H9 (cell line): ENCODE data around the gene KLHL21. TPM values are rescaled to one million over a fixed set of nuclear protein-coding genes. Genes with fewer than 3 reads are reported as not detected.

Source experiments
- DNase-seq: peaks from one replicate; pipeline ENCODE4 v3.0.0-alpha.2; 2017
- H2AFZ ChIP-seq: one replicate; pipeline ENCODE4 v1.6.1; 2013; ENCODE audit warnings: mild to moderate bottlenecking, low read length, control low read depth, moderate library complexity
- H2AK5ac ChIP-seq: 2 replicates; pipeline ENCODE4 v1.6.1; 2013; ENCODE audit warnings: low read length, control low read depth, mixed read lengths; ENCODE audit not compliant: insufficient read length
- H2BK120ac ChIP-seq: one replicate; pipeline ENCODE4 v1.6.1; 2013; ENCODE audit warnings: low read depth, mild to moderate bottlenecking, low read length, control low read depth, inconsistent platforms; ENCODE audit not compliant: poor library complexity, severe bottlenecking
- H2BK12ac ChIP-seq: 2 replicates; pipeline ENCODE4 v1.6.1; 2013; ENCODE audit warnings: low read length, control low read depth, mixed read lengths, low read depth; ENCODE audit not compliant: insufficient read length
- H2BK15ac ChIP-seq: 2 replicates; pipeline ENCODE4 v1.6.1; 2013; ENCODE audit warnings: low read depth, low read length, control low read depth
- H2BK20ac ChIP-seq: one replicate; pipeline ENCODE4 v1.6.1; 2013; ENCODE audit warnings: low read depth, mild to moderate bottlenecking, low read length, control low read depth, inconsistent platforms; ENCODE audit not compliant: poor library complexity, severe bottlenecking
- H2BK5ac ChIP-seq: 2 replicates; pipeline ENCODE4 v1.6.1; 2013; ENCODE audit warnings: low read length, control low read depth, mixed read lengths; ENCODE audit not compliant: insufficient read length
- H3K14ac ChIP-seq: 2 replicates; pipeline ENCODE4 v1.6.1; 2013; ENCODE audit warnings: low read length, control low read depth; ENCODE audit not compliant: insufficient read depth
- H3K18ac ChIP-seq: 2 replicates; pipeline ENCODE4 v1.6.1; 2013; ENCODE audit warnings: low read depth, mild to moderate bottlenecking, mixed read lengths, low read length, control low read depth; ENCODE audit not compliant: insufficient read length
- H3K23ac ChIP-seq: 2 replicates; pipeline ENCODE4 v1.6.1; 2013; ENCODE audit warnings: low read length, control low read depth, mixed read lengths, low read depth; ENCODE audit not compliant: insufficient read length
- H3K23me2 ChIP-seq: 2 replicates; pipeline ENCODE4 v1.6.1; 2013; ENCODE audit warnings: low read depth, mild to moderate bottlenecking, mixed read lengths, low read length, control low read depth; ENCODE audit not compliant: insufficient read length, poor library complexity, severe bottlenecking
- H3K27ac ChIP-seq: 2 replicates; pipeline ENCODE4 v1.5.1; 2013; ENCODE audit warnings: low read length, control low read depth, mixed read lengths, low read depth; ENCODE audit not compliant: insufficient read length
- H3K27me3 ChIP-seq: 2 replicates; pipeline ENCODE4 v1.6.1; 2013; ENCODE audit warnings: low read length, control low read depth, inconsistent platforms; ENCODE audit not compliant: insufficient read depth
- H3K4ac ChIP-seq: 2 replicates; pipeline ENCODE4 v1.6.1; 2013; ENCODE audit warnings: low read depth, mild to moderate bottlenecking, control low read depth, inconsistent platforms, low read length, moderate library complexity
- H3K4me1 ChIP-seq: 2 replicates; pipeline ENCODE4 v1.6.1; 2013; ENCODE audit warnings: low read length, control low read depth, inconsistent platforms; ENCODE audit not compliant: insufficient read depth
- H3K4me2 ChIP-seq: 2 replicates; pipeline ENCODE4 v1.6.1; 2013; ENCODE audit warnings: low read length, control low read depth, mixed read lengths; ENCODE audit not compliant: insufficient read length, insufficient read depth
- H3K56ac ChIP-seq: 2 replicates; pipeline ENCODE4 v1.6.1; 2013; ENCODE audit warnings: low read depth, mild to moderate bottlenecking, mixed read lengths, low read length, control low read depth; ENCODE audit not compliant: insufficient read length
- H3K79me1 ChIP-seq: 2 replicates; pipeline ENCODE4 v1.6.1; 2013; ENCODE audit warnings: low read depth, mild to moderate bottlenecking, moderate library complexity, low read length, control low read depth, inconsistent platforms; ENCODE audit not compliant: insufficient read depth, poor library complexity, severe bottlenecking
- H3K79me2 ChIP-seq: 2 replicates; pipeline ENCODE4 v1.6.1; 2013; ENCODE audit warnings: low read length, control low read depth, inconsistent platforms; ENCODE audit not compliant: insufficient read depth
- H3K9ac ChIP-seq: 2 replicates; pipeline ENCODE4 v1.6.1; 2013; ENCODE audit warnings: low read length, control low read depth, mixed read lengths; ENCODE audit not compliant: insufficient read length; ENCODE audit errors: extremely low read depth
- H3K9me3 ChIP-seq: one replicate; pipeline ENCODE4 v1.6.1; 2013; ENCODE audit warnings: low read depth, low read length, inconsistent platforms; ENCODE audit not compliant: control insufficient read depth
- H3T11ph ChIP-seq: one replicate; pipeline ENCODE4 v1.6.1; 2013; ENCODE audit warnings: mild to moderate bottlenecking, low read length, control low read depth, inconsistent platforms
- H4K20me1 ChIP-seq: one replicate; pipeline ENCODE4 v1.6.1; 2013; ENCODE audit not compliant: control insufficient read depth, insufficient read length, insufficient read depth
- H4K5ac ChIP-seq: 2 replicates; pipeline ENCODE4 v1.6.1; 2013; ENCODE audit warnings: low read depth, mild to moderate bottlenecking, mixed read lengths, low read length, control low read depth; ENCODE audit not compliant: insufficient read length
- H4K8ac ChIP-seq: replicated peaks from 2 replicates; pipeline ENCODE4 v1.6.1; 2013; ENCODE audit warnings: low read length, control low read depth, mixed read lengths, low read depth; ENCODE audit not compliant: insufficient read length
- H4K91ac ChIP-seq: 2 replicates; pipeline ENCODE4 v1.6.1; 2013; ENCODE audit warnings: low read depth, mild to moderate bottlenecking, moderate library complexity, mixed read lengths, low read length, control low read depth; ENCODE audit not compliant: insufficient read length
- H3K27ac Mint-ChIP-seq, 3 experiments: 2 replicates in 2 of 3; 3 replicates in 1 of 3; pipeline ENCODE4 v1.8.0; 2020 to 2021; ENCODE audit warnings: mixed read lengths in 3 of 3, mild to moderate bottlenecking in 1 of 3, moderate library complexity in 1 of 3
- H3K27me3 Mint-ChIP-seq: 2 replicates; pipeline ENCODE4 v1.8.0; 2021; ENCODE audit warnings: low read depth, mild to moderate bottlenecking, moderate library complexity, mixed read lengths
- H3K36me3 Mint-ChIP-seq, 3 experiments: 2 replicates in 2 of 3; 3 replicates in 1 of 3; pipeline ENCODE4 v1.8.0; 2020 to 2021; ENCODE audit warnings: low read depth in 3 of 3, mixed read lengths in 3 of 3; ENCODE audit not compliant: insufficient read depth in 1 of 3
- H3K4me1 Mint-ChIP-seq, 2 experiments: 2 replicates each; pipeline ENCODE4 v1.8.0; 2020; ENCODE audit warnings: mixed read lengths in 2 of 2
- H3K4me3 Mint-ChIP-seq, 2 experiments: 2 replicates in 1 of 2; 3 replicates in 1 of 2; pipeline ENCODE4 v1.8.0; 2020 to 2021; ENCODE audit warnings: mild to moderate bottlenecking in 2 of 2, mixed read lengths in 2 of 2, moderate library complexity in 1 of 2
- H3K9me3 Mint-ChIP-seq, 2 experiments: 2 replicates in 1 of 2; 3 replicates in 1 of 2; pipeline ENCODE4 v1.8.0; 2020; ENCODE audit warnings: mild to moderate bottlenecking in 2 of 2, mixed read lengths in 2 of 2, moderate library complexity in 1 of 2
- WGBS: extraction: QIAGEN DNeasy Blood & Tissue Kit; methylation state at CpG from one replicate; pipeline ENCODE4 v1.1.7; 2013; ENCODE audit warnings: missing lambda C conversion rate, low lambda C conversion rate, mixed read lengths; ENCODE audit not compliant: insufficient read length; ENCODE audit errors: extremely low coverage; 5-methylcytosine and 5-hydroxymethylcytosine counted together
- total RNA-seq: library from RNA; stranded (reverse); gene quantifications from 2 replicates; pipeline ENCODE4 v1.2.1, GENCODE V29; 2021
- TF ChIP-seq, protein P1 (sequence below): fragments of 200-600 bp; sonication (generic); conservative IDR thresholded peaks from 3 replicates; pipeline ENCODE4 v1.8.0; 2021; ENCODE audit warnings: antibody characterized with exemption, mild to moderate bottlenecking

Gene KLHL21
- total RNA-seq, 1 experiment from 2014 or later, result 31.9 TPM

DNA sequence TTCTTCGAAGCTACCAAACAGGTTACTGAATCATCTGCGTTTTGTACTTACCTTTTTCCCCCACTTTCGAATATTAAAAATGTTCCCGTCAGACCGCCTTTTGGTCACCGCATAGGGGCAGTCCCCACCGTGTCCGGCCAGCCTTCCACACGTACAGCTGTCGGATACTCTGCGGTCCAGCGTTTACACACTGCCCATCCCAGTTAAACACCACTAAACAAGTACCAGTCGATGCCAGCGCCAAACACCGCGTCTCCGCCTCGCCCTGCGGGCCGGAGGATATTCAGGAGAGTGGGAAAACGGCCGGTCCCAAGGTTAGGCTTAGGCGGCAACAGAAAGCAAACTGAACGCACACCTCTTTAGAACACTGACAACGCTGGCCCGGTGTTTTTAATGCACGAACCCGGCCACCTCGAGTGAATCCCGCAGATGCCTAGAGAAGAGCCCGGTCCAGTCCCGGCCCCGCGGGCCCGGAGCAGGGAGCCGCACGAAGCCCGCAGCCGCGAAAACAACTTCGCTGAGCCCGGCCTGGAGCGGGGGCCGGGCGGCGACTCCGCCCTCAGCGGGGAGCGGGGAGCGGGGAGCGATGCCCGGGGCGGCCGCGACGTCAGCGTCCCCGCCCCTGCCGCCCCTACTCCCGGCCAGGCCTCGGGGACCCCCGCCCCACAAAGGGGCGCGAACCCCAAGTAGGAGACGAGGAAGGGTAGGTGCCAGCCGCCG, 10.1 kb upstream of the KLHL21 start:
- Histone ChIP-seq H3K27ac (no peak overlapping the region), H4K8ac (no peak overlapping the region), H3K9ac (peak overlapping the region; percentile 2), H2BK5ac (no peak overlapping the region), H3K9me3 (no peaks in the 10 kb centered on the region), H3K4me1 (no peaks in the 10 kb centered on the region), H2BK12ac (no peak overlapping the region), H3K27me3 (no peaks in the 10 kb centered on the region), H2BK15ac (no peak overlapping the region), H2AK5ac (no peak overlapping the region), H2BK120ac (no peak overlapping the region), H4K20me1 (no peaks in the 10 kb centered on the region), H3K14ac (no peak overlapping the region), H4K91ac (no peak overlapping the region), H2AFZ (peak overlapping the region; percentile 2), H3K23ac (no peak overlapping the region), H3K56ac (no peak overlapping the region), H3K4me2 (peak overlapping the region; percentile 76), H3K79me1 (peaks cover 6% of the 10 kb centered on the region), H3T11ph (no peak overlapping the region), H3K4ac (no peak overlapping the region), H3K18ac (no peak overlapping the region), H2BK20ac (no peak overlapping the region), H4K5ac (no peak overlapping the region), H3K79me2 (peaks cover 14% of the 10 kb centered on the region; the same call in 1 of the 2 replicates), H3K23me2 (peaks cover 17% of the 10 kb centered on the region)
- peak overlapping the region; percentile 81 to 89 for H3K4me3 Mint-ChIP-seq
- TF ChIP-seq, protein P1, sequence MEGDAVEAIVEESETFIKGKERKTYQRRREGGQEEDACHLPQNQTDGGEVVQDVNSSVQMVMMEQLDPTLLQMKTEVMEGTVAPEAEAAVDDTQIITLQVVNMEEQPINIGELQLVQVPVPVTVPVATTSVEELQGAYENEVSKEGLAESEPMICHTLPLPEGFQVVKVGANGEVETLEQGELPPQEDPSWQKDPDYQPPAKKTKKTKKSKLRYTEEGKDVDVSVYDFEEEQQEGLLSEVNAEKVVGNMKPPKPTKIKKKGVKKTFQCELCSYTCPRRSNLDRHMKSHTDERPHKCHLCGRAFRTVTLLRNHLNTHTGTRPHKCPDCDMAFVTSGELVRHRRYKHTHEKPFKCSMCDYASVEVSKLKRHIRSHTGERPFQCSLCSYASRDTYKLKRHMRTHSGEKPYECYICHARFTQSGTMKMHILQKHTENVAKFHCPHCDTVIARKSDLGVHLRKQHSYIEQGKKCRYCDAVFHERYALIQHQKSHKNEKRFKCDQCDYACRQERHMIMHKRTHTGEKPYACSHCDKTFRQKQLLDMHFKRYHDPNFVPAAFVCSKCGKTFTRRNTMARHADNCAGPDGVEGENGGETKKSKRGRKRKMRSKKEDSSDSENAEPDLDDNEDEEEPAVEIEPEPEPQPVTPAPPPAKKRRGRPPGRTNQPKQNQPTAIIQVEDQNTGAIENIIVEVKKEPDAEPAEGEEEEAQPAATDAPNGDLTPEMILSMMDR, result no peak
- peaks cover 14% of the 10 kb centered on the region for H3K27me3 Mint-ChIP-seq
- H3K27ac Mint-ChIP-seq, result peak overlapping the region in 2 of 3 experiments; percentile 32 to 89; a peak in 3 of 7 replicates
- H3K36me3 Mint-ChIP-seq, result peaks cover 3 to 18% (median 11%) of the 10 kb centered on the region in 3 experiments; a peak in 6 of 7 replicates
- WGBS, result no CpG with 5 or more reads among the region's 67 CpGs
- H3K4me1 Mint-ChIP-seq, result peaks cover 13 to 15% of the 10 kb centered on the region in 2 experiments
- DNase-seq, result no peak
- no peaks in the 10 kb centered on the region; a peak in 1 of 5 replicates for H3K9me3 Mint-ChIP-seq
